Endothelial cell of umbilical vein (primary cell): ENCODE data around the gene APOD. TPM values are rescaled to one million over a fixed set of nuclear protein-coding genes. Genes with fewer than 3 reads are reported as not detected.

Experiments used
- BruUV-seq: library from RNA; stranded (reverse); fragments of 400-500 nt; replicated peaks from 2 replicates; lab custom pipeline; 2021; lab: Mats Ljungman, UMichigan
- CTCF ChIA-PET: fragments of 300-600, 350-600 bp; sonication (Branson Sonifier 250); formaldehyde crosslinking; loops from one replicate; lab custom pipeline; 2021; ENCODE audit warnings: antibody characterized with exemption, inconsistent platforms; lab: Charles Lee
- POLR2A ChIA-PET: fragments of 300-600, 350-600 bp; sonication (Branson Sonifier 250); formaldehyde crosslinking; loops from one replicate; lab custom pipeline; 2021; ENCODE audit warnings: antibody characterized with exemption, inconsistent platforms; lab: Charles Lee
- DNase-seq: peaks from one replicate; pipeline ENCODE4 v3.0.0-alpha.2; 2011; ENCODE audit warnings: low read depth, low spot score
- FAIRE-seq: peaks from 2 replicates; lab custom pipeline; 2011; peaks lifted over from hg19 to GRCh38; lab: Jason Lieb, UNC
- H2AFZ ChIP-seq: 2 replicates; pipeline ENCODE4 v1.6.0; 2012; ENCODE audit warnings: low read depth, low read length, control low read depth, inconsistent platforms
- H3K27ac ChIP-seq: 2 replicates; pipeline ENCODE4 v1.5.1; 2011; ENCODE audit warnings: low read depth, mild to moderate bottlenecking, control low read depth, low read length, moderate library complexity; ENCODE audit not compliant: insufficient read depth
- H3K27me3 ChIP-seq, 2 experiments: 2 replicates each; pipeline versions ENCODE4 v1.6.0 to v1.6.1; 2011; ENCODE audit warnings: low read length in 2 of 2, mixed read lengths in 1 of 2; ENCODE audit not compliant: control insufficient read depth in 2 of 2, insufficient read depth in 2 of 2
- H3K36me3 ChIP-seq, 2 experiments: 2 replicates in 1 of 2; 3 replicates in 1 of 2; pipeline ENCODE4 v1.5.1; 2011; ENCODE audit warnings: low read length in 2 of 2, mild to moderate bottlenecking in 1 of 2, moderate library complexity in 1 of 2; ENCODE audit not compliant: control insufficient read depth in 2 of 2, insufficient read depth in 2 of 2; ENCODE audit errors: extremely low read depth in 1 of 2
- H3K4me1 ChIP-seq: 3 replicates; pipeline ENCODE4 v1.5.1; 2011; ENCODE audit warnings: mild to moderate bottlenecking, low read length; ENCODE audit not compliant: control insufficient read depth, insufficient read depth; ENCODE audit errors: extremely low read depth
- H3K4me2 ChIP-seq: 2 replicates; pipeline ENCODE4 v1.6.1; 2011; ENCODE audit warnings: low read length, control low read depth, mixed read lengths; ENCODE audit not compliant: insufficient read depth
- H3K4me3 ChIP-seq, 3 experiments: fragments of 200-600 bp in 1 of 3; sonication (generic), shearing (Covaris generic) in 1 of 3; replicated peaks in 1 of 3; 2 replicates each; pipeline ENCODE4 v1.5.1; 2011 to 2016; ENCODE audit warnings: control low read depth in 3 of 3, low read length in 3 of 3, mild to moderate bottlenecking in 2 of 3, inconsistent platforms in 1 of 3, low read depth in 1 of 3, moderate library complexity in 1 of 3; ENCODE audit not compliant: insufficient read depth in 1 of 3
- H3K79me2 ChIP-seq: 2 replicates; pipeline ENCODE4 v1.6.0; 2012; ENCODE audit warnings: low read length, inconsistent platforms; ENCODE audit not compliant: control insufficient read depth, insufficient read depth
- H3K9ac ChIP-seq: replicated peaks from 2 replicates; pipeline ENCODE3; 2011; ENCODE audit warnings: low read length, control low read depth; ENCODE audit not compliant: insufficient read depth; ENCODE audit errors: extremely low read depth
- H3K9me1 ChIP-seq: replicated peaks from 3 replicates; pipeline ENCODE4 v1.6.0; 2011; ENCODE audit warnings: mild to moderate bottlenecking, low read length; ENCODE audit not compliant: control insufficient read depth, insufficient read depth; ENCODE audit errors: extremely low read depth
- H3K9me3 ChIP-seq: replicated peaks from 2 replicates; pipeline ENCODE4 v1.5.1; 2012; ENCODE audit warnings: low read length, inconsistent platforms; ENCODE audit not compliant: control insufficient read depth, insufficient read depth
- H4K20me1 ChIP-seq: replicated peaks from 2 replicates; pipeline ENCODE3; 2011; ENCODE audit warnings: mild to moderate bottlenecking, low read length; ENCODE audit not compliant: control insufficient read depth, insufficient read depth; ENCODE audit errors: extremely low read depth
- EZH2 ChIP-seq: IDR thresholded peaks from 2 replicates; pipeline ENCODE4 v1.6.1; 2012; ENCODE audit warnings: borderline replicate concordance, low read depth, mild to moderate bottlenecking, moderate library complexity, low read length, inconsistent platforms; ENCODE audit not compliant: severe bottlenecking
- FOS ChIP-seq: IDR thresholded peaks from 2 replicates; pipeline ENCODE4 v1.6.1; 2011; ENCODE audit warnings: mild to moderate bottlenecking, low read length, moderate library complexity, borderline replicate concordance; ENCODE audit not compliant: insufficient read depth
- GATA2 ChIP-seq: IDR thresholded peaks from 2 replicates; pipeline ENCODE4 v1.7.0; 2011; ENCODE audit warnings: low read depth, mild to moderate bottlenecking, moderate library complexity, mixed read lengths, low read length; ENCODE audit not compliant: insufficient read length, insufficient read depth
- JUN ChIP-seq: IDR thresholded peaks from 2 replicates; pipeline ENCODE4 v1.6.1; 2011; ENCODE audit warnings: borderline replicate concordance, low read depth; ENCODE audit not compliant: insufficient read length, insufficient read depth
- MYC ChIP-seq: IDR thresholded peaks from one replicate; pipeline ENCODE4 v1.6.1; 2011; ENCODE audit warnings: mild to moderate bottlenecking, low read depth, low read length
- POLR2A ChIP-seq: IDR thresholded peaks from 2 replicates; pipeline ENCODE4 v1.6.1; 2012; ENCODE audit warnings: low read depth, mild to moderate bottlenecking, control low read depth, low read length
- POLR2AphosphoS5 ChIP-seq: IDR thresholded peaks from 2 replicates; pipeline ENCODE4 v1.6.1; 2012; ENCODE audit warnings: low read depth, mild to moderate bottlenecking, control low read depth, low read length, moderate library complexity; ENCODE audit not compliant: insufficient read depth
- dilution Hi-C: fragments of 300-500 bp; cut with MboI; formaldehyde crosslinking; loops from one replicate; pipeline ENCODE4 v1.15.0; 2019; ENCODE audit warnings: low sequenced_read_pairs; ENCODE audit not compliant: extremely low pct_ligation_motif_present
- intact Hi-C: fragments of 100-400 bp; cut with micrococcal nuclease; formaldehyde crosslinking; loops from one replicate; pipeline ENCODE4 v1.10.0; 2022
- polyA plus RNA-seq, 4 experiments: library from polyadenylated mRNA; depleted of rRNA in 3 of 4; stranded (reverse) in 3 of 4; unstranded in 1 of 4; fragments of >200 nt; gene quantifications; 2 replicates each; pipeline versions ENCODE4 v1.2.1 to v1.2.3, GENCODE V29; 2011 to 2012; ENCODE audit warnings: missing spikeins in 1 of 4
- total RNA-seq: library from RNA; stranded (reverse); gene quantifications from 2 replicates; pipeline ENCODE4 v1.2.3, GENCODE V29; 2021
- TF ChIP-seq, protein P1 (sequence below), 2 donors: IDR thresholded peaks; 1 replicate in 1 of 2; 2 replicates in 1 of 2; pipeline ENCODE4 v1.5.1; 2011; ENCODE audit warnings: low read length in 2 of 2, mild to moderate bottlenecking in 2 of 2, moderate library complexity in 2 of 2, control low read depth in 1 of 2, inconsistent platforms in 1 of 2, low read depth in 1 of 2; ENCODE audit not compliant: insufficient read depth in 1 of 2; ENCODE audit errors: extremely low read depth in 1 of 2
- TF ChIP-seq, protein P2 (sequence below): IDR thresholded peaks from 2 replicates; pipeline ENCODE4 v1.6.1; 2011; ENCODE audit not compliant: insufficient read depth, insufficient read length

The APOD gene
- total and polyA plus RNA-seq, 2 donors (not counting 3 experiments of a cell fraction or from before 2014, with no cell fraction given) = 2.2 to 2.9 TPM

DNA sequence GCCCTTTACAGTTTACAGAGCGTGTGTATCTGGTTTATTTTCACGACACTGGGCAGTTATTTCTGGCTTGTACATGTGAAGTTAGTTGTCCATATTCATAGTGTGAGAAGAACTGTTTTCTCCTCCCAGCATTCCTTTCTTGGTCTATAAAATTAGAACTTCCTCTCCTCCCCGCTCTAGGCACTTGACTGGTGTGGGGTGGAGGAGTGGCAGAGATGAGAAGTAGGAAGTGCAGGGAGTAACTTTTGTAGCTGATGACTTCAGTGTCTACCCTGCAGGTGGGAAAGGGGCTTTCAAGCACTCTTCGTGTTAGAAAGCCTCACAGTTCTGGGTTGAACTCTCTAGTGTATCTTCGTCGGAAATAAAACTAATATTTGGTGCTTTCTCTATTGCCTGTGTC, 13.4 kb downstream of the APOD start:
- POLR2A ChIA-PET = interaction anchor here (0.5 kb wide), 1 partner anchor 220 kb away, joined by 3 read pairs; no protein-coding TSS in a partner anchor
- intact Hi-C loops = no loop called here

More for the DNA sequence above, 13.4 kb downstream of the APOD start:
- no peaks in the 10 kb centered on the region for H3K36me3 ChIP-seq
- H3K9me1 ChIP-seq = no peaks in the 10 kb centered on the region
- TF ChIP-seq JUN = no peak
- no peak for TF ChIP-seq POLR2A
- TF ChIP-seq, protein P1, sequence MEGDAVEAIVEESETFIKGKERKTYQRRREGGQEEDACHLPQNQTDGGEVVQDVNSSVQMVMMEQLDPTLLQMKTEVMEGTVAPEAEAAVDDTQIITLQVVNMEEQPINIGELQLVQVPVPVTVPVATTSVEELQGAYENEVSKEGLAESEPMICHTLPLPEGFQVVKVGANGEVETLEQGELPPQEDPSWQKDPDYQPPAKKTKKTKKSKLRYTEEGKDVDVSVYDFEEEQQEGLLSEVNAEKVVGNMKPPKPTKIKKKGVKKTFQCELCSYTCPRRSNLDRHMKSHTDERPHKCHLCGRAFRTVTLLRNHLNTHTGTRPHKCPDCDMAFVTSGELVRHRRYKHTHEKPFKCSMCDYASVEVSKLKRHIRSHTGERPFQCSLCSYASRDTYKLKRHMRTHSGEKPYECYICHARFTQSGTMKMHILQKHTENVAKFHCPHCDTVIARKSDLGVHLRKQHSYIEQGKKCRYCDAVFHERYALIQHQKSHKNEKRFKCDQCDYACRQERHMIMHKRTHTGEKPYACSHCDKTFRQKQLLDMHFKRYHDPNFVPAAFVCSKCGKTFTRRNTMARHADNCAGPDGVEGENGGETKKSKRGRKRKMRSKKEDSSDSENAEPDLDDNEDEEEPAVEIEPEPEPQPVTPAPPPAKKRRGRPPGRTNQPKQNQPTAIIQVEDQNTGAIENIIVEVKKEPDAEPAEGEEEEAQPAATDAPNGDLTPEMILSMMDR (IDR thresholded peaks at IDR 0.05; ENCODE audit: extremely low read depth in 1 of 2, insufficient read depth in 1 of 2, low read depth in 1 of 2, low read length in 2 of 2) = no peak
- TF ChIP-seq, protein P2, sequence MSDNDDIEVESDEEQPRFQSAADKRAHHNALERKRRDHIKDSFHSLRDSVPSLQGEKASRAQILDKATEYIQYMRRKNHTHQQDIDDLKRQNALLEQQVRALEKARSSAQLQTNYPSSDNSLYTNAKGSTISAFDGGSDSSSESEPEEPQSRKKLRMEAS = no peak
- TF ChIP-seq MYC = no peak
- TF ChIP-seq FOS = no peak
- no peak for TF ChIP-seq POLR2AphosphoS5
- no peak for TF ChIP-seq GATA2
- TF ChIP-seq EZH2 = no peak
- H4K20me1 ChIP-seq = no peaks in the 10 kb centered on the region
- no peaks in the 10 kb centered on the region for H3K79me2 ChIP-seq
- FAIRE-seq (no peak), DNase-seq (no peak)
- no TSS peak for BruUV-seq
- dilution Hi-C loops = no loop called here
- no peak overlapping the region for H3K4me2 ChIP-seq
- H3K9ac ChIP-seq = no peak overlapping the region
- no peak overlapping the region for H3K27ac ChIP-seq
- no peaks in the 10 kb centered on the region for H3K4me1 ChIP-seq
- H3K9me3 ChIP-seq = no peaks in the 10 kb centered on the region
- CTCF ChIA-PET = interaction anchor here (1.5 kb wide), 1 partner anchor 324 kb away, joined by 3 read pairs; no protein-coding TSS in a partner anchor
- peaks cover 7 to 10% of the 10 kb centered on the region in 2 experiments for H3K27me3 ChIP-seq
- H2AFZ ChIP-seq = no peak overlapping the region
- no peak overlapping the region for H3K4me3 ChIP-seq
